ENCODE measurements around the gene TNS3. TPM values are rescaled to one million over a fixed set of nuclear protein-coding genes. Genes with fewer than 3 reads are reported as not detected.

Gene TNS3
- total and polyA plus RNA-seq, 9 of the 15 experiments (the other 6 are each of a cell fraction or from before 2014, with no cell fraction given): 0.20 TPM; not detected in 8

DNA sequence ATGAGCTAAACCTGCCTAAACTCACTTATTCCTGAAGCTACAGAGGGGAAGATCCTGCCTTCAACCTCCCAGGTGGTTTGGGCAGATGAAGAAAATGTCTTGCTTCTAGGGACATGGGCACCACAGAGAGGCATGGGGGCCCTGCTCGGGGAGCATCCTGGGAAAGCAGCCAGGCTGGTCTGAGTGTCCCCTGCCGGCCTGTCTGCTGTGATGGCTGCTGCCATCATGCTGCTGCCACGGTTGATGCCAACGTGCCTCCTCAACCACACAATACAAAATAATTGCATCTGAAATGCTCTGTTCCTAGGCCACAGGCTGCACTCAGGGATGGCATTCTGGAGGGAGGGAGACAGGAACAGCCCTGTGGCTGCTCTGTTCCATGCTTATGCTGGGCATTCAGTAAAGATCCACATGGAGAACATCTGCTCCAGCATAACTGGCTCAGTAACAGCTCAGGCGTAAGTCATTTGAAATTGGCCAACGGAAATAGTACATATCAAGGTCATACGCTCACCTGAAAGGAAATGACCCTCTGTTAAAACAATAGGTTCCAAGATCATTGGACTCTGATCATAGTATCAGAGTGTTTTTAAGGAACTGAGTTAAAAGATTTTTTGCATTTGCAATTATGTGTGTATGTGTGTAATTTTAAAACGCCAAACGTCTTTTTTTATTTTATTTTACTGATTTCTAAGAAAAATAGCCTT, 299.0 kb downstream of the TNS3 start:
- Histone ChIP-seq H3K4me1 (replicated peaks in 1 of 2; ENCODE audit: control insufficient read depth in 2 of 2, insufficient read depth in 2 of 2, low read length in 2 of 2) (no peaks in the 10 kb centered on the region), H2AFZ (ENCODE audit: low read depth, low read length) (no peak overlapping the region), H3K4me3 (no peak overlapping the region), H3K79me2 (ENCODE audit: control insufficient read depth, insufficient read depth, low read length) (no peaks in the 10 kb centered on the region), H3K9me1 (ENCODE audit: control insufficient read depth, insufficient read depth, low read length) (no peaks in the 10 kb centered on the region), H3K4me2 (ENCODE audit: insufficient read depth, low read length) (no peak overlapping the region), H3K27ac (ENCODE audit: extremely low read depth, low read depth, low read length) (no peak overlapping the region), H3K9me3 (replicated peaks; ENCODE audit: control insufficient read depth, insufficient read depth, low read depth, low read length) (no peaks in the 10 kb centered on the region), H3K27me3 (ENCODE audit: control insufficient read depth in 2 of 2, insufficient read depth in 2 of 2, low read length in 2 of 2) (peaks cover 0 to 42% of the 10 kb centered on the region in 2 experiments; a peak in 3 of 5 replicates), H4K20me1 (replicated peaks; ENCODE audit: control insufficient read depth, insufficient read depth, low read length) (0 out of 2 replicates have a peak, but pooled peaks cover 3% of the 10 kb centered on the region), H3K36me3 (ENCODE audit: control insufficient read depth, insufficient read depth, low read length) (no peaks in the 10 kb centered on the region), H3K9ac (ENCODE audit: insufficient read depth in 1 of 2, low read depth in 2 of 2, low read length in 2 of 2) (no peak overlapping the region)
- FAIRE-seq (no peak), ATAC-seq (no peak), DNase-seq (ENCODE audit: extremely low read depth in 1 of 4, low spot score in 3 of 4) (no peak)
- CTCF ChIA-PET (ENCODE audit: low intra/inter-chr PET ratio): no interaction called here
- under 1% methylated on average over 9 of the region's 9 CpGs for WGBS (ENCODE audit: insufficient coverage, low coverage, missing lambda C conversion rate)
- in situ Hi-C loops (cut with MboI): loop anchor here (10.0 kb wide), 1 partner anchor 542 kb away; no protein-coding TSS in a partner anchor
- POLR2A ChIA-PET: no interaction called here
- intact Hi-C loops (cut with micrococcal nuclease): no loop called here
- no TSS peak for BruUV-seq (replicated peaks)
- TF ChIP-seq EP400 (IDR thresholded peaks at IDR 0.05): no peak
- no peak for TF ChIP-seq PHF21A (IDR thresholded peaks at IDR 0.05; ENCODE audit: borderline replicate concordance, low read depth)
- no peak for TF ChIP-seq ZNF121 (CRISPR knock-in tag; conservative IDR thresholded peaks at IDR 0.05)
- TF ChIP-seq MTA2 (IDR thresholded peaks at IDR 0.05; ENCODE audit: low read depth): no peak
- TF ChIP-seq DPF2 (IDR thresholded peaks at IDR 0.05): no peak
- no peak for TF ChIP-seq EZH2 (IDR thresholded peaks at IDR 0.05; ENCODE audit: borderline replicate concordance, low read depth, low read length)
- no peak for TF ChIP-seq FOXP4 (CRISPR knock-in tag; IDR thresholded peaks at IDR 0.05; ENCODE audit: borderline replicate concordance)
- TF ChIP-seq ZBTB40 (IDR thresholded peaks at IDR 0.05): no peak
- TF ChIP-seq ZBTB40 (CRISPR knock-in tag; IDR thresholded peaks at IDR 0.05): no peak
- TF ChIP-seq CGGBP1 (CRISPR knock-in tag; IDR thresholded peaks at IDR 0.05): no peak
- no peak for TF ChIP-seq GATAD2A (IDR thresholded peaks at IDR 0.05)
- no peak for TF ChIP-seq ZBTB1 (CRISPR knock-in tag; IDR thresholded peaks at IDR 0.05; ENCODE audit: borderline replicate concordance, low read depth)
- no peak for TF ChIP-seq POLR2A (conservative IDR thresholded peaks at IDR 0.05)
